H1 (cell line): ENCODE results near the gene GOLIM4. TPM values are rescaled to one million over a fixed set of nuclear protein-coding genes. Genes with fewer than 3 reads are reported as not detected.

Experiments
- CTCF ChIA-PET: fragments of 300-600 bp; sonication (Branson Sonifier 250); formaldehyde crosslinking; loops from one replicate; lab custom pipeline; 2021; ENCODE audit not compliant: partially characterized antibody; lab: Charles Lee
- POLR2A ChIA-PET: fragments of 300-600 bp; sonication (Branson Sonifier 250); formaldehyde crosslinking; loops from one replicate; lab custom pipeline; 2021; ENCODE audit warnings: inconsistent platforms; ENCODE audit not compliant: partially characterized antibody; lab: Charles Lee
- DNase-seq, 2 experiments: peaks; one replicate each; pipeline versions ENCODE4 v3.0.0 to v3.0.0-alpha.2; 2010 to 2022; ENCODE audit warnings: low spot score in 2 of 2, low read depth in 1 of 2, mixed read lengths in 1 of 2
- FAIRE-seq: peaks from 2 replicates; lab custom pipeline; 2011; peaks lifted over from hg19 to GRCh38; lab: Jason Lieb, UNC
- H2AFZ ChIP-seq: 2 replicates; pipeline ENCODE4 v1.8.1; 2012; ENCODE audit warnings: low read length, inconsistent platforms
- H2AK5ac ChIP-seq: 2 replicates; pipeline ENCODE4 v1.6.1; 2013; ENCODE audit warnings: low read depth, low read length
- H2BK120ac ChIP-seq: replicated peaks from 2 replicates; pipeline ENCODE3; 2013; ENCODE audit warnings: low read depth, low read length, inconsistent platforms
- H2BK12ac ChIP-seq: 2 replicates; pipeline ENCODE4 v1.6.1; 2013; ENCODE audit warnings: low read depth, low read length
- H2BK15ac ChIP-seq: 2 replicates; pipeline ENCODE4 v1.6.1; 2013; ENCODE audit warnings: low read length
- H2BK20ac ChIP-seq: 2 replicates; pipeline ENCODE4 v1.6.1; 2013; ENCODE audit warnings: low read length
- H2BK5ac ChIP-seq: 2 replicates; pipeline ENCODE4 v1.6.1; 2013; ENCODE audit warnings: low read depth, low read length
- H3K14ac ChIP-seq: 2 replicates; pipeline ENCODE4 v1.6.1; 2013; ENCODE audit warnings: inconsistent platforms; ENCODE audit not compliant: insufficient read length
- H3K18ac ChIP-seq: 2 replicates; pipeline ENCODE4 v1.6.1; 2013; ENCODE audit warnings: low read length; ENCODE audit errors: extremely low read depth
- H3K23ac ChIP-seq: 2 replicates; pipeline ENCODE4 v1.6.1; 2013; ENCODE audit warnings: inconsistent platforms; ENCODE audit not compliant: insufficient read length
- H3K23me2 ChIP-seq: 2 replicates; pipeline ENCODE4 v1.6.1; 2013; ENCODE audit warnings: low read depth, low read length
- H3K27ac ChIP-seq: 2 replicates; pipeline ENCODE4 v1.6.1; 2011; ENCODE audit warnings: low read depth, low read length, inconsistent platforms
- H3K27me3 ChIP-seq, 4 experiments: replicated peaks in 1 of 4; 1 replicate in 1 of 4; 2 replicates in 3 of 4; pipeline versions ENCODE4 v1.6.1 to v1.8.1; 2011 to 2013; ENCODE audit warnings: low read length in 3 of 4, mild to moderate bottlenecking in 3 of 4, inconsistent platforms in 2 of 4, mixed read lengths in 2 of 4, moderate library complexity in 1 of 4; ENCODE audit not compliant: control insufficient read depth in 3 of 4, insufficient read depth in 3 of 4; ENCODE audit errors: extremely low read depth in 1 of 4
- H3K36me3 ChIP-seq, 4 experiments: 2 replicates each; pipeline versions ENCODE4 v1.6.1 to v1.8.1; 2011 to 2013; ENCODE audit warnings: mild to moderate bottlenecking in 4 of 4, low read length in 3 of 4, moderate library complexity in 2 of 4, control low read depth in 1 of 4, inconsistent platforms in 1 of 4; ENCODE audit not compliant: insufficient read depth in 4 of 4, control insufficient read depth in 2 of 4
- H3K4ac ChIP-seq: replicated peaks from 2 replicates; pipeline ENCODE3; 2013; ENCODE audit warnings: low read length, low read depth, mixed read lengths, inconsistent platforms; ENCODE audit not compliant: insufficient read length
- H3K4me1 ChIP-seq, 4 experiments: replicated peaks in 1 of 4; 1 replicate in 1 of 4; 2 replicates in 3 of 4; pipeline versions ENCODE4 v1.6.1 to v1.8.1; 2011 to 2013; ENCODE audit warnings: low read length in 3 of 4, inconsistent platforms in 2 of 4, mixed read lengths in 1 of 4; ENCODE audit not compliant: insufficient read depth in 4 of 4, control insufficient read depth in 3 of 4
- H3K4me2 ChIP-seq, 2 experiments: 2 replicates each; pipeline versions ENCODE4 v1.6.1 to v1.8.1; 2011 to 2013; ENCODE audit warnings: low read depth in 2 of 2, low read length in 2 of 2, control low read depth in 1 of 2, inconsistent platforms in 1 of 2, mild to moderate bottlenecking in 1 of 2; ENCODE audit not compliant: insufficient read depth in 1 of 2
- H3K4me3 ChIP-seq, 4 experiments: fragments of 200-600, 300-600 bp in 1 of 4; sonication (generic), shearing (Covaris generic), sonication (Bioruptor Twin) in 1 of 4; 2 replicates each; pipeline versions ENCODE4 v1.5.1 to v1.8.1; 2011 to 2016; ENCODE audit warnings: low read length in 4 of 4, low read depth in 3 of 4, control low read depth in 2 of 4, inconsistent platforms in 2 of 4, mild to moderate bottlenecking in 2 of 4, mixed read lengths in 1 of 4, moderate library complexity in 1 of 4; ENCODE audit not compliant: insufficient read depth in 2 of 4; ENCODE audit errors: extremely low read depth in 1 of 4
- H3K56ac ChIP-seq: replicated peaks from 2 replicates; pipeline ENCODE3; 2013; ENCODE audit warnings: low read depth, mild to moderate bottlenecking, mixed read lengths, low read length, inconsistent platforms; ENCODE audit not compliant: insufficient read length
- H3K79me1 ChIP-seq: 2 replicates; pipeline ENCODE4 v1.6.1; 2013; ENCODE audit warnings: low read depth, low read length, control low read depth
- H3K79me2 ChIP-seq, 2 experiments: 2 replicates each; pipeline versions ENCODE4 v1.6.1 to v1.8.1; 2012 to 2013; ENCODE audit warnings: low read length in 2 of 2, mild to moderate bottlenecking in 2 of 2, inconsistent platforms in 1 of 2; ENCODE audit not compliant: insufficient read depth in 2 of 2, control insufficient read depth in 1 of 2
- H3K9ac ChIP-seq, 4 experiments: replicated peaks in 1 of 4; 1 replicate in 1 of 4; 2 replicates in 3 of 4; pipeline versions ENCODE4 v1.6.1 to v1.8.1; 2011 to 2013; ENCODE audit warnings: low read depth in 3 of 4, low read length in 3 of 4, control low read depth in 2 of 4, mild to moderate bottlenecking in 2 of 4, moderate library complexity in 2 of 4, inconsistent platforms in 1 of 4; ENCODE audit errors: extremely low read depth in 1 of 4
- H3K9me3 ChIP-seq, 2 experiments: 2 replicates each; pipeline versions ENCODE4 v1.6.1 to v1.8.1; 2012 to 2013; ENCODE audit warnings: mild to moderate bottlenecking in 2 of 2, moderate library complexity in 2 of 2, control low read depth in 1 of 2, inconsistent platforms in 1 of 2, low read depth in 1 of 2, low read length in 1 of 2, mixed read lengths in 1 of 2; ENCODE audit not compliant: insufficient read depth in 2 of 2
- H4K20me1 ChIP-seq, 2 experiments: replicated peaks in 1 of 2; 2 replicates each; pipeline versions ENCODE3 to v1.8.1; 2011 to 2013; ENCODE audit warnings: inconsistent platforms in 2 of 2, low read length in 2 of 2, mild to moderate bottlenecking in 1 of 2; ENCODE audit not compliant: insufficient read depth in 2 of 2, control insufficient read depth in 1 of 2
- H4K5ac ChIP-seq: 2 replicates; pipeline ENCODE4 v1.6.1; 2013; ENCODE audit warnings: low read length, low read depth, mixed read lengths, inconsistent platforms; ENCODE audit not compliant: insufficient read length
- H4K8ac ChIP-seq: 2 replicates; pipeline ENCODE4 v1.8.0; 2013; ENCODE audit warnings: mild to moderate bottlenecking, moderate library complexity, low read length, inconsistent platforms; ENCODE audit not compliant: insufficient read depth; ENCODE audit errors: extremely low read depth
- H4K91ac ChIP-seq: replicated peaks from 2 replicates; pipeline ENCODE3; 2013; ENCODE audit warnings: low read length, mixed read lengths, inconsistent platforms; ENCODE audit not compliant: insufficient read length
- ASH2L ChIP-seq: fragments of 200-600, 300-600 bp; sonication (generic); IDR thresholded peaks from one replicate; pipeline ENCODE4 v1.7.1; 2017; ENCODE audit warnings: low read length
- BCL11A ChIP-seq, 2 experiments: IDR thresholded peaks; one replicate each; pipeline ENCODE4 v1.6.1; 2011; ENCODE audit warnings: low read depth in 2 of 2, low read length in 2 of 2, mild to moderate bottlenecking in 2 of 2
- CHD2 ChIP-seq: IDR thresholded peaks from 2 replicates; pipeline ENCODE4 v1.6.1; 2012; ENCODE audit warnings: low read length, improper control_type of control experiment
- CREB1 ChIP-seq: IDR thresholded peaks from 2 replicates; pipeline ENCODE4 v1.6.1; 2012; ENCODE audit warnings: inconsistent platforms
- EGR1 ChIP-seq: IDR thresholded peaks from 2 replicates; pipeline ENCODE4 v1.6.1; 2011; ENCODE audit warnings: low read depth, low read length, borderline replicate concordance
- GABPA ChIP-seq: IDR thresholded peaks from 2 replicates; pipeline ENCODE4 v1.6.1; 2011; ENCODE audit warnings: mild to moderate bottlenecking, low read length, moderate library complexity, borderline replicate concordance; ENCODE audit not compliant: insufficient read depth
- HDAC2 ChIP-seq, 2 experiments: fragments of 300-600 bp in 1 of 2; sonication (generic) in 1 of 2; IDR thresholded peaks; 2 replicates each; pipeline ENCODE4 v1.6.1; 2011 to 2012; ENCODE audit warnings: low read depth in 2 of 2, low read length in 2 of 2, mild to moderate bottlenecking in 2 of 2, moderate library complexity in 2 of 2, borderline replicate concordance in 1 of 2, inconsistent platforms in 1 of 2
- MAFK ChIP-seq: IDR thresholded peaks from 2 replicates; pipeline ENCODE4 v1.6.1; 2012; ENCODE audit warnings: low read depth, mild to moderate bottlenecking, improper control_type of control experiment, low read length
- POLR2A ChIP-seq, 2 experiments: IDR thresholded peaks; 1 replicate in 1 of 2; 2 replicates in 1 of 2; pipeline ENCODE4 v1.6.1; 2011; ENCODE audit warnings: low read depth in 2 of 2, low read length in 2 of 2, mild to moderate bottlenecking in 2 of 2; ENCODE audit errors: control extremely low read depth in 1 of 2
- RAD21 ChIP-seq, 2 experiments: IDR thresholded peaks in 1 of 2; conservative IDR thresholded peaks in 1 of 2; 2 replicates each; pipeline ENCODE4 v1.6.1; 2011; ENCODE audit warnings: low read depth in 2 of 2, low read length in 2 of 2, improper control_type of control experiment in 1 of 2, inconsistent platforms in 1 of 2, mild to moderate bottlenecking in 1 of 2, moderate library complexity in 1 of 2
- RFX5 ChIP-seq: IDR thresholded peaks from 2 replicates; pipeline ENCODE4 v1.6.1; 2011; ENCODE audit warnings: low read depth, low read length, improper control_type of control experiment, borderline replicate concordance
- ZNF274 ChIP-seq: IDR thresholded peaks from 2 replicates; pipeline ENCODE4 v1.7.0; 2012; ENCODE audit warnings: low read length, borderline replicate concordance; ENCODE audit errors: extremely low read depth
- WGBS, 2 experiments: shearing (Covaris generic) in 1 of 2; methylation state at CpG; one replicate each; pipeline versions ENCODE4 v1.1.6 to v1.1.7; 2013 to 2015; ENCODE audit warnings: low lambda C conversion rate in 2 of 2, mixed read lengths in 2 of 2, inconsistent platforms in 1 of 2, low coverage in 1 of 2, missing lambda C conversion rate in 1 of 2; ENCODE audit not compliant: insufficient replicate concordance in 2 of 2, insufficient coverage in 1 of 2, insufficient read length in 1 of 2; ENCODE audit errors: extremely low coverage in 1 of 2, missing lambda C conversion rate in 1 of 2; 5-methylcytosine and 5-hydroxymethylcytosine counted together
- polyA plus RNA-seq, 7 experiments: library from polyadenylated mRNA; depleted of rRNA in 3 of 7; stranded (reverse) in 5 of 7; unstranded in 2 of 7; fragments of >200 nt in 5 of 7; fragments of 200-250 nt in 2 of 7; gene quantifications; 1 replicate in 5 of 7; 2 replicates in 1 of 7; 4 replicates in 1 of 7; pipeline versions ENCODE4 v1.2.1 to v1.2.3, GENCODE V29; 2011 to 2013; ENCODE audit warnings: missing spikeins in 2 of 7, mixed read lengths in 2 of 7
- total RNA-seq: library from RNA; stranded (reverse); fragmentation: NEBNext Ultra II Directional; extraction: Animal tissue kit (Norgen Biotek cat#: 25700); gene quantifications from 2 replicates; pipeline ENCODE4 v1.2.1, GENCODE V29; 2021
- TF ChIP-seq, protein P1 (sequence below): IDR thresholded peaks from 2 replicates; pipeline ENCODE4 v1.6.1; 2012; ENCODE audit warnings: inconsistent platforms

Gene GOLIM4
- total and polyA plus RNA-seq, 2 of the 8 experiments (the other 6 are each of a cell fraction or from before 2014, with no cell fraction given), result 5.6 to 29.7 TPM

DNA sequence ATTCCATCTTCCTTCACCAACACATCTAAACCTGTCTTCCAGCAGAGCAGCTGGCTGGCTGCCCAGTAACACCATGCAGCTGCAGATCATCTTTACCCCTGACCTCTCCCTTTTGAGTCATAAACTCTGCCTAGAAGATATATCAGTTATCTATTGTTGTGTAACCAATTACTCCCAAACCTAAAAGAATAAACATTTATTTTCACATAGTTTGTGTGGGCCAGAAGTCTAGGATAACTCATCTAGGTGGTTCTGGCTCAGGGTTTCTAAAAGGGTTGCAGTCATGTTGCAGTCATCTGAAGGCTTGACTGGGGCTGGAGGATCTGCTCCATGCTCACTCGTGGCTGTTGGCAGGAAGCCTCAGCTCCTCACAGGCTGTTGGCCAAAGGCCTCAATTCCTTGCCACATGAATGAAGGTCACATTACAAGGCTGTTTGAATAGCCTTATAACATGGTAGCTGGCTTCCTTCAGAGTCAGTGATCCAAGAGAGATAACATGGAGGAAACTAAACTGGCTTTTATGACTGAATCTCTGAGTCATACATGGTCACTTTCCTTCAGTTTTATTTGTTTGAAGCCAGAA lies 92.8 kb downstream of the GOLIM4 start:
- Histone ChIP-seq H2AFZ (no peak overlapping the region), H3K18ac (no peak overlapping the region), H3K9ac (no peak overlapping the region), H3K4me1 (no peaks in the 10 kb centered on the region), H3K4me3 (no peak overlapping the region), H2BK15ac (no peak overlapping the region), H3K14ac (no peak overlapping the region), H3K79me1 (no peaks in the 10 kb centered on the region), H3K27me3 (no peaks in the 10 kb centered on the region), H4K91ac (no peak overlapping the region), H3K27ac (no peak overlapping the region), H2AK5ac (no peak overlapping the region), H3K36me3 (no peaks in the 10 kb centered on the region), H3K4ac (no peak overlapping the region), H2BK5ac (no peak overlapping the region), H3K23me2 (no peaks in the 10 kb centered on the region), H2BK20ac (no peak overlapping the region), H4K5ac (no peak overlapping the region), H3K79me2 (no peaks in the 10 kb centered on the region), H4K20me1 (no peaks in the 10 kb centered on the region), H3K56ac (no peak overlapping the region), H4K8ac (no peak overlapping the region), H3K9me3 (no peaks in the 10 kb centered on the region), H3K23ac (no peak overlapping the region), H2BK12ac (no peak overlapping the region), H3K4me2 (no peak overlapping the region), H2BK120ac (no peak overlapping the region)
- ChIA-PET CTCF (interaction anchor here (1.3 to 2.2 kb wide), 4 partner anchors 38 to 73 kb away, joined by 4 to 5 read pairs (median 4); no protein-coding TSS in a partner anchor), POLR2A (no interaction called here)
- no peak for DNase-seq
- no peak for FAIRE-seq
- WGBS, 2 experiments, result 100% methylated on average over 1 of the region's 1 CpG; no CpG with 5 or more reads in 1 of the 2 experiments
- TF ChIP-seq, protein P1, sequence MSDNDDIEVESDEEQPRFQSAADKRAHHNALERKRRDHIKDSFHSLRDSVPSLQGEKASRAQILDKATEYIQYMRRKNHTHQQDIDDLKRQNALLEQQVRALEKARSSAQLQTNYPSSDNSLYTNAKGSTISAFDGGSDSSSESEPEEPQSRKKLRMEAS, result no peak
- TF ChIP-seq CHD2 (no peak), GABPA (no peak), ASH2L (no peak), HDAC2 (IDR thresholded peaks at IDR 0.05; ENCODE audit: borderline replicate concordance in 1 of 2, low read depth in 2 of 2, low read length in 2 of 2) (no peak), RFX5 (no peak), ZNF274 (no peak), BCL11A (IDR thresholded peaks at IDR 0.05; ENCODE audit: low read depth in 2 of 2, low read length in 2 of 2) (no peak), RAD21 (IDR thresholded peaks at IDR 0.05 in 1 of 2, conservative IDR thresholded peaks at IDR 0.05 in 1 of 2; ENCODE audit: low read depth in 2 of 2, low read length in 2 of 2) (no peak), EGR1 (no peak), CREB1 (no peak), POLR2A (IDR thresholded peaks at IDR 0.05; ENCODE audit: control extremely low read depth in 1 of 2, low read depth in 2 of 2, low read length in 2 of 2) (no peak), MAFK (no peak)
